Measurements from ENCODE around the gene RGPD5.
"Not testable (repeated sequence)": the region's sequence is repeated elsewhere in the genome, so short reads cannot be mapped to it uniquely, and the experiment has no call there.

Gene RGPD5

GRCh38 chr2:109792659-109793058 lies 1.4 kb upstream of the RGPD5 start:
- not testable (repeated sequence) for H3K36me3 ChIP-seq, H3K27ac ChIP-seq, H3K9ac ChIP-seq, H4K20me1 ChIP-seq, H3K4me2 ChIP-seq, H3K4me3 ChIP-seq, H3K4me1 ChIP-seq, H3K9me3 ChIP-seq, H3K27me3 ChIP-seq

- H3K27me3 ChIP-seq, H3K36me3 ChIP-seq, H3K4me1 ChIP-seq, H3K4me2 ChIP-seq, H3K4me3 ChIP-seq, H4K20me1 ChIP-seq, H3K9ac ChIP-seq, H3K9me3 ChIP-seq, H3K27ac ChIP-seq: not testable (repeated sequence)
These were observed 77.1 kb downstream of the RGPD5 start for GRCh38 chr2:109871129-109871751.

- H3K9ac ChIP-seq, H3K4me2 ChIP-seq, H4K20me1 ChIP-seq, H3K9me3 ChIP-seq, H3K36me3 ChIP-seq, H3K4me1 ChIP-seq, H3K27me3 ChIP-seq, H3K27ac ChIP-seq, H3K4me3 ChIP-seq: not testable (repeated sequence)
These were observed 82.5 kb downstream of the RGPD5 start for GRCh38 chr2:109876625-109877024.

- H3K27ac ChIP-seq, H4K20me1 ChIP-seq, H3K4me2 ChIP-seq, H3K4me3 ChIP-seq, H3K9ac ChIP-seq, H3K4me1 ChIP-seq, H3K27me3 ChIP-seq, H3K9me3 ChIP-seq, H3K36me3 ChIP-seq: not testable (repeated sequence)
These were observed 88.0 kb downstream of the RGPD5 start for GRCh38 chr2:109882112-109882511.

- not testable (repeated sequence) for H3K36me3 ChIP-seq, H3K9ac ChIP-seq, H3K9me3 ChIP-seq, H3K4me3 ChIP-seq, H3K4me2 ChIP-seq, H3K27ac ChIP-seq, H3K27me3 ChIP-seq, H4K20me1 ChIP-seq, H3K4me1 ChIP-seq
These were observed 94.3 kb downstream of the RGPD5 start for GRCh38 chr2:109888414-109888813.

- H3K9ac ChIP-seq, H3K36me3 ChIP-seq, H3K27ac ChIP-seq, H3K4me3 ChIP-seq, H3K4me2 ChIP-seq, H3K4me1 ChIP-seq, H3K27me3 ChIP-seq, H3K9me3 ChIP-seq, H4K20me1 ChIP-seq: not testable (repeated sequence)
These were observed 95.8 kb downstream of the RGPD5 start for GRCh38 chr2:109889909-109890308.

- H3K4me3 ChIP-seq, H3K27ac ChIP-seq, H3K36me3 ChIP-seq, H4K20me1 ChIP-seq, H3K4me1 ChIP-seq, H3K9me3 ChIP-seq, H3K4me2 ChIP-seq, H3K27me3 ChIP-seq, H3K9ac ChIP-seq: not testable (repeated sequence)
These were observed 96.9 kb downstream of the RGPD5 start for GRCh38 chr2:109891024-109891423.

- not testable (repeated sequence) for H3K9me3 ChIP-seq, H3K4me1 ChIP-seq, H3K36me3 ChIP-seq, H3K27me3 ChIP-seq, H3K4me2 ChIP-seq, H4K20me1 ChIP-seq, H3K27ac ChIP-seq, H3K4me3 ChIP-seq, H3K9ac ChIP-seq
These were observed 99.6 kb downstream of the RGPD5 start for GRCh38 chr2:109893736-109894135.

GRCh38 chr2:109894141-109894540 lies 100.0 kb downstream of the RGPD5 start:
- not testable (repeated sequence) for H3K27me3 ChIP-seq, H3K36me3 ChIP-seq, H3K4me3 ChIP-seq, H3K9me3 ChIP-seq, H3K27ac ChIP-seq, H4K20me1 ChIP-seq, H3K4me2 ChIP-seq, H3K9ac ChIP-seq, H3K4me1 ChIP-seq

- not testable (repeated sequence) for H3K4me2 ChIP-seq, H4K20me1 ChIP-seq, H3K36me3 ChIP-seq, H3K4me3 ChIP-seq, H3K4me1 ChIP-seq, H3K27me3 ChIP-seq, H3K9ac ChIP-seq, H3K27ac ChIP-seq, H3K9me3 ChIP-seq
These were observed 101.2 kb downstream of the RGPD5 start for GRCh38 chr2:109895090-109895869.

GRCh38 chr2:109896212-109896611 lies 102.1 kb downstream of the RGPD5 start:
- H3K4me3 ChIP-seq, H3K4me1 ChIP-seq, H3K9me3 ChIP-seq, H3K36me3 ChIP-seq, H3K9ac ChIP-seq, H3K27me3 ChIP-seq, H3K27ac ChIP-seq, H3K4me2 ChIP-seq, H4K20me1 ChIP-seq: not testable (repeated sequence)

- H4K20me1 ChIP-seq, H3K9ac ChIP-seq, H3K27me3 ChIP-seq, H3K4me1 ChIP-seq, H3K4me2 ChIP-seq, H3K27ac ChIP-seq, H3K36me3 ChIP-seq, H3K9me3 ChIP-seq, H3K4me3 ChIP-seq: not testable (repeated sequence)
These were observed 103.8 kb downstream of the RGPD5 start for GRCh38 chr2:109897769-109898461.

GRCh38 chr2:109898462-109899336 lies 104.6 kb downstream of the RGPD5 start, which contains the start of gene LIMS3:
Gene LIMS3, plus strand, starts transcription at chr2:109898688. Its CDS starts 41 bp downstream, at chr2:109898729.
- H3K9me3 ChIP-seq, H3K27me3 ChIP-seq, H3K36me3 ChIP-seq, H3K9ac ChIP-seq, H4K20me1 ChIP-seq, H3K4me3 ChIP-seq, H3K4me1 ChIP-seq, H3K4me2 ChIP-seq, H3K27ac ChIP-seq: not testable (repeated sequence)

GRCh38 chr2:109905796-109906195 lies 111.7 kb downstream of the RGPD5 start:
- H3K9ac ChIP-seq, H3K27me3 ChIP-seq, H3K4me3 ChIP-seq, H4K20me1 ChIP-seq, H3K9me3 ChIP-seq, H3K4me2 ChIP-seq, H3K36me3 ChIP-seq, H3K27ac ChIP-seq, H3K4me1 ChIP-seq: not testable (repeated sequence)

Measured in BLaER1 (cell line).